Stomach (tissue), 9 donors: ENCODE measurements around the gene VRK2. TPM values are rescaled to one million over a fixed set of nuclear protein-coding genes. Genes with fewer than 3 reads are reported as not detected.
A peak's percentile ranks its signal among the peaks of the same experiment; 100 is the strongest.

Experiments
- DNase-seq, 2 donors: peaks; one replicate each; pipeline versions ENCODE4 v3.0.0 to v3.0.0-alpha.2; 2013 to 2019
- H3K27ac ChIP-seq, 5 donors: fragments of 200-600 bp in 4 of 5; sonication (generic) in 4 of 5; one replicate each; pipeline ENCODE4 v1.5.1; 2013 to 2019; ENCODE audit warnings: mild to moderate bottlenecking in 1 of 5, moderate library complexity in 1 of 5
- H3K27me3 ChIP-seq, 3 donors: fragments of 200-600 bp; sonication (generic); one replicate each; pipeline ENCODE4 v1.5.1; 2017 to 2019; ENCODE audit warnings: mixed run types in 1 of 3
- H3K36me3 ChIP-seq, 4 donors: fragments of 200-600 bp; sonication (generic); 1 replicate in 3 of 4; 2 replicates in 1 of 4; pipeline ENCODE4 v1.5.1; 2016 to 2019
- H3K4me1 ChIP-seq, 4 donors: fragments of 200-600 bp; sonication (generic); one replicate each; pipeline ENCODE4 v1.5.1; 2016 to 2019
- H3K4me3 ChIP-seq, 4 donors: fragments of 200-600 bp; sonication (generic) in 3 of 4; one replicate each; pipeline ENCODE4 v1.5.1; 2016 to 2019; ENCODE audit warnings: mild to moderate bottlenecking in 1 of 4
- H3K9me3 ChIP-seq, 4 donors: fragments of 200-600 bp; sonication (generic); one replicate each; pipeline ENCODE4 v1.5.1; 2016 to 2019
- EP300 ChIP-seq: sonication (generic); formaldehyde crosslinking; IDR thresholded peaks from one replicate; pipeline ENCODE4 v1.6.1; 2017; ENCODE audit warnings: antibody characterized with exemption
- POLR2A ChIP-seq, 4 donors: fragments of 450-650 bp; IDR thresholded peaks; one replicate each; pipeline ENCODE4 v1.6.1; 2016; ENCODE audit warnings: antibody characterized with exemption in 4 of 4, control low read depth in 2 of 4, mild to moderate bottlenecking in 1 of 4, moderate library complexity in 1 of 4
- POLR2AphosphoS5 ChIP-seq, 3 donors: sonication (generic); formaldehyde crosslinking; IDR thresholded peaks; one replicate each; pipeline ENCODE4 v1.6.1; 2016; ENCODE audit warnings: antibody characterized with exemption in 3 of 3
- WGBS, 5 donors: extraction: QIAGEN DNeasy Blood & Tissue Kit in 3 of 5; methylation state at CpG; one replicate each; pipeline versions ENCODE4 v1.1.5 to v1.1.7; 2013 to 2018; 5-methylcytosine and 5-hydroxymethylcytosine counted together
- intact Hi-C: fragments of 100-400 bp; cut with DNase I; formaldehyde crosslinking; loops from one replicate; pipeline ENCODE4 v1.15.1; 2023; ENCODE audit warnings: low total_unique reads
- polyA plus RNA-seq, 3 donors: library from polyadenylated mRNA; stranded (reverse); fragments of 200-250 nt; gene quantifications; one replicate each; pipeline ENCODE4 v1.2.3, GENCODE V29; 2013
- total RNA-seq, 5 donors: library from RNA; depleted of rRNA; stranded (reverse); fragments of >200 nt; gene quantifications; one replicate each; pipeline versions ENCODE4 v1.1.0 to v1.2.3, GENCODE V29; 2014 to 2016
- TF ChIP-seq, protein P1 (sequence below), 7 experiments: fragments of 450-650 bp in 4 of 7; fragments of 200-600 bp in 3 of 7; sonication (generic) in 3 of 7; IDR thresholded peaks; one replicate each; pipeline ENCODE4 v1.5.1; 2016 to 2019; ENCODE audit warnings: antibody characterized with exemption in 7 of 7, control low read depth in 2 of 7, mild to moderate bottlenecking in 1 of 7
- donor health status: healthy with polysubstance abuse.
- donor health status: Bipolar disorder and iron deficiency.
- donor health status: healthy.

VRK2 gene
- total and polyA plus RNA-seq, 8 donors: 10.0 to 29.9 (median 14.4) TPM

DNA sequence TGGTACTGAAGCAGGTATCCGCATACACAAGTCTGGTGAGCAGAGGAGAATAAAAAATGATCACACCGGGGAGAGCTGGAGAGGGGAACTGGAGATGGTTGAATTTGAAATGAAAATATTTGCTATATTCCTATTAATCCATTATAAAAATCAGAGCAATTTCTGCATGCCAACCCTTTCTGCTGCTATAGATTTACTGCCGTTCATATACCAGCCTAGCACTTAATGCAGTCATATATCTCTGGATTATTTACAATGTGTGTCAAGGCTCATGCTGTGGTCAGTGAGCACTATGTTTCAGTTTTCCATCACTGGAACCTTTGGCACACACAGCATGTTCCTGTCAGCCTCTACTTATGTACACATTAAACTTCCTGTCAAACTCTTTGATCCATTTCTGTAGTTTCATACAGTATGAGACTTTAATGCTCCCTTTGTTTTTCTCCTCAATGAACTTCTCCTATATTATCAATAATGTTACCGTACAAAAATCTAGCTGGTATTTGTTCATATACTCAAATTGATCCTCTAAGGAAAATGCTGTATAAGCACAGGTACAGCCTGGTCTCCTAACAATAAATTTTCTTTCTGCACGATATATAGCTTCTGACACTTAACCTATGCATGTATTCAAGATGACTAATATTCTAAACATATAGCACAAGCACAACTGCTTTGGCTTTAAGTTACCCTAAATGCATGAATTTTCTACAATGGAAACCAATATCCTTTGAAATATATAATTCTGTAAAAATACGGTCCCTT, 157.8 kb downstream of the VRK2 start:
- Histone ChIP-seq H3K27ac (no peak overlapping the region), H3K9me3 (no peaks in the 10 kb centered on the region), H3K36me3 (peaks cover 0 to 8% (median 3%) of the 10 kb centered on the region in 4 donors), H3K4me1 (peaks cover 0 to 8% (median 2%) of the 10 kb centered on the region in 4 donors), H3K4me3 (no peak overlapping the region), H3K27me3 (no peaks in the 10 kb centered on the region)
- peak in 1 of 2 donors; percentile 51 for DNase-seq
- intact Hi-C loops: no loop called here
- TF ChIP-seq EP300: no peak
- TF ChIP-seq, protein P1, sequence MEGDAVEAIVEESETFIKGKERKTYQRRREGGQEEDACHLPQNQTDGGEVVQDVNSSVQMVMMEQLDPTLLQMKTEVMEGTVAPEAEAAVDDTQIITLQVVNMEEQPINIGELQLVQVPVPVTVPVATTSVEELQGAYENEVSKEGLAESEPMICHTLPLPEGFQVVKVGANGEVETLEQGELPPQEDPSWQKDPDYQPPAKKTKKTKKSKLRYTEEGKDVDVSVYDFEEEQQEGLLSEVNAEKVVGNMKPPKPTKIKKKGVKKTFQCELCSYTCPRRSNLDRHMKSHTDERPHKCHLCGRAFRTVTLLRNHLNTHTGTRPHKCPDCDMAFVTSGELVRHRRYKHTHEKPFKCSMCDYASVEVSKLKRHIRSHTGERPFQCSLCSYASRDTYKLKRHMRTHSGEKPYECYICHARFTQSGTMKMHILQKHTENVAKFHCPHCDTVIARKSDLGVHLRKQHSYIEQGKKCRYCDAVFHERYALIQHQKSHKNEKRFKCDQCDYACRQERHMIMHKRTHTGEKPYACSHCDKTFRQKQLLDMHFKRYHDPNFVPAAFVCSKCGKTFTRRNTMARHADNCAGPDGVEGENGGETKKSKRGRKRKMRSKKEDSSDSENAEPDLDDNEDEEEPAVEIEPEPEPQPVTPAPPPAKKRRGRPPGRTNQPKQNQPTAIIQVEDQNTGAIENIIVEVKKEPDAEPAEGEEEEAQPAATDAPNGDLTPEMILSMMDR (IDR thresholded peaks at IDR 0.05): no peak
- peak in 1 of 3 donors; percentile 51 for TF ChIP-seq POLR2AphosphoS5 (IDR thresholded peaks at IDR 0.05)
- 46 to 59% (median 53%) methylated on average over 6 of the region's 6 CpGs for WGBS, 5 donors

DNA sequence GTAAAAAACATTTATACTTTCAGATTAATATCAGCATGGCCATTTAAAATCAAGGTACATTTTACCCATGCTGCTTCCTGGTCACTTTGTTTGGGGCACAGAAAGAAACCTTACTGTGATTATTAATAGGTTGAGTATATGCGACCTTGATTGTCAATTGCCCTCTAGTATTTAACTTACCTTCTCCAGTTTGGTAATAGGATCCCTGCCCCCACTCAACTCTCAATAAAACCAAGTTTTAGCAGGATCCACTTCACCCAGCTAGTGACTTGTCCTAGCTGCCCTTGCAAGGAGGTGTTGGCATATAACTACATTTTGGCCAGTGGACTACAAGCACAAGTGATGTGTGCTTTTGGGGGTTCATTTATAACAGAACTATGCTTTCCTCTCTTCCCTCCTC, 160.2 kb downstream of the VRK2 start:
- no peak overlapping the region for H3K4me3 ChIP-seq
- WGBS, 5 donors: 92 to 100% (median 96%) methylated on average over 1 of the region's 1 CpG
- peaks cover 0 to 22% (median 16%) of the 10 kb centered on the region in 4 donors for H3K36me3 ChIP-seq
- peaks cover 0 to 8% (median 2%) of the 10 kb centered on the region in 4 donors for H3K4me1 ChIP-seq
- DNase-seq: no peak
- H3K27me3 ChIP-seq: no peaks in the 10 kb centered on the region
- H3K9me3 ChIP-seq: peaks cover 0 to 11% (median 4%) of the 10 kb centered on the region in 4 donors
- no peak overlapping the region for H3K27ac ChIP-seq
- intact Hi-C loops: no loop called here
- TF ChIP-seq POLR2AphosphoS5 (IDR thresholded peaks at IDR 0.05): no peak
- TF ChIP-seq, protein P1 (IDR thresholded peaks at IDR 0.05): no peak
- no peak for TF ChIP-seq POLR2A (IDR thresholded peaks at IDR 0.05)
- no peak for TF ChIP-seq EP300

DNA sequence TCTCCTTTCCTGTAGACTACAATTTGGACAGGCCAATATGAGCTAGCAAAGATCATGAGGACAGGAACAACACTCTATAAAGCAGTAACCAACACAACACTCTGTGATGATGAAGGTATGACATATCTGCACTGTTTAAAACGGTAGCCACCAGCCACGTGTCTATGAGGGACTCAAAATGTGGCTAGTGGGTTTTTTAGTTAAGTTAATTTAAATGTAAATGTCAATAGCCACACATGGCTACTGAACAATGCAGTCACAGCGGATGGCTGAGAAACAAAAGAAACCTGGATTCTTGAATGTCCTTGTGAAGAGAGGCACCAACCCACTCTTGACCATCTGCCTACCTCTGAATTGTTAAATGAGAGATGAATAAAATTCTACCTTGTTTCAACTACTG, 160.6 kb downstream of the VRK2 start:
- WGBS, 5 donors: 86 to 91% (median 87%) methylated on average over 3 of the region's 3 CpGs
- TF ChIP-seq, protein P1 (IDR thresholded peaks at IDR 0.05): no peak
- TF ChIP-seq POLR2A (IDR thresholded peaks at IDR 0.05): no peak
- TF ChIP-seq EP300: no peak
- no peak for TF ChIP-seq POLR2AphosphoS5 (IDR thresholded peaks at IDR 0.05)
- intact Hi-C loops: no loop called here
- no peak for DNase-seq
- Histone ChIP-seq H3K9me3 (peaks cover 0 to 11% (median 4%) of the 10 kb centered on the region in 4 donors), H3K4me3 (no peak overlapping the region), H3K4me1 (peaks cover 0 to 8% (median 2%) of the 10 kb centered on the region in 4 donors), H3K27me3 (no peaks in the 10 kb centered on the region), H3K27ac (no peak overlapping the region), H3K36me3 (peaks cover 0 to 26% (median 19%) of the 10 kb centered on the region in 4 donors)

Other genes starting within 250 kb of the VRK2 start
- 100 to 1,000 TPM in 1 of 5 donors, 10 to 100 TPM in 3, 1 to 10 TPM in 1; 4.9 to 275 (median 63.0) TPM for gene FANCL, start 194.5 kb downstream of the VRK2 start, total RNA-seq
- gene FANCL, start 194.5 kb downstream of the VRK2 start, polyA plus RNA-seq: 10 to 100 TPM in 2 of 3 donors, 1 to 10 TPM in 1; 6.3 to 20.5 (median 11.4) TPM